Measurements from ENCODE around the gene FOXQ1. TPM values are rescaled to one million over a fixed set of nuclear protein-coding genes. Genes with fewer than 3 reads are reported as not detected.
A peak's percentile ranks its signal among the peaks of the same experiment; 100 is the strongest.

Gene FOXQ1
- total and polyA plus RNA-seq, 2 of the 13 experiments (the other 11 are each of a cell fraction or from before 2014, with no cell fraction given) = 35.2 to 39.8 TPM

- no peak for TF ChIP-seq ZBTB10 (CRISPR knock-in tag; IDR thresholded peaks at IDR 0.05; ENCODE audit: borderline replicate concordance)
- TF ChIP-seq ZNF24 (IDR thresholded peaks at IDR 0.05) = no peak
- no peak for TF ChIP-seq PHF21A (CRISPR knock-in tag; IDR thresholded peaks at IDR 0.05)
- TF ChIP-seq ZNF543 (CRISPR knock-in tag; IDR thresholded peaks at IDR 0.05) = 0 out of 2 replicates have a peak, but pooled peaks have one; percentile 20
- peak; percentile 16 for TF ChIP-seq ARID5B (CRISPR knock-in tag; IDR thresholded peaks at IDR 0.05)
- TF ChIP-seq ASH2L (IDR thresholded peaks at IDR 0.05; ENCODE audit: insufficient read length, low read depth, low read length) = no peak
- TF ChIP-seq, protein P1, sequence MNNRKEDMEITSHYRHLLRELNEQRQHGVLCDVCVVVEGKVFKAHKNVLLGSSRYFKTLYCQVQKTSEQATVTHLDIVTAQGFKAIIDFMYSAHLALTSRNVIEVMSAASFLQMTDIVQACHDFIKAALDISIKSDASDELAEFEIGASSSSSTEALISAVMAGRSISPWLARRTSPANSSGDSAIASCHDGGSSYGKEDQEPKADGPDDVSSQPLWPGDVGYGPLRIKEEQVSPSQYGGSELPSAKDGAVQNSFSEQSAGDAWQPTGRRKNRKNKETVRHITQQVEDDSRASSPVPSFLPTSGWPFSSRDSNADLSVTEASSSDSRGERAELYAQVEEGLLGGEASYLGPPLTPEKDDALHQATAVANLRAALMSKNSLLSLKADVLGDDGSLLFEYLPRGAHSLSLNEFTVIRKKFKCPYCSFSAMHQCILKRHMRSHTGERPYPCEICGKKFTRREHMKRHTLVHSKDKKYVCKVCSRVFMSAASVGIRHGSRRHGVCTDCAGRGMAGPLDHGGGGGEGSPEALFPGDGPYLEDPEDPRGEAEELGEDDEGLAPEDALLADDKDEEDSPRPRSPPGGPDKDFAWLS (CRISPR knock-in tag; IDR thresholded peaks at IDR 0.05; ENCODE audit: borderline replicate concordance) = peak; percentile 50; the same call in 1 of the 2 replicates
- TF ChIP-seq ZNF337 (CRISPR knock-in tag; IDR thresholded peaks at IDR 0.05; ENCODE audit: borderline replicate concordance, low read depth) = no peak
- TF ChIP-seq NRL (CRISPR knock-in tag; IDR thresholded peaks at IDR 0.05; ENCODE audit: borderline replicate concordance) = no peak
- peak; percentile 96 for TF ChIP-seq ZSCAN25 (CRISPR knock-in tag; IDR thresholded peaks at IDR 0.05)
- TF ChIP-seq KLF12 (CRISPR knock-in tag; IDR thresholded peaks at IDR 0.05; ENCODE audit: borderline replicate concordance) = no peak
- no peak for TF ChIP-seq ZNF713 (CRISPR knock-in tag; IDR thresholded peaks at IDR 0.05)
- peak; percentile 48; the same call in 1 of the 2 replicates for TF ChIP-seq ZBTB7B (CRISPR knock-in tag; IDR thresholded peaks at IDR 0.05)
- TF ChIP-seq ZNF20 (CRISPR knock-in tag; IDR thresholded peaks at IDR 0.05) = no peak
- TF ChIP-seq MEF2D (CRISPR knock-in tag; IDR thresholded peaks at IDR 0.05) = no peak
- TF ChIP-seq ARHGAP35 (CRISPR knock-in tag; IDR thresholded peaks at IDR 0.05; ENCODE audit: borderline replicate concordance) = no peak
- TF ChIP-seq ZNF607 (CRISPR knock-in tag; IDR thresholded peaks at IDR 0.05; ENCODE audit: borderline replicate concordance) = no peak
These were observed 14.7 kb downstream of the FOXQ1 start (continued) for GRCh38 chr6:1326535-1327121.
